ENCODE data around the gene PLPP6.

PLPP6 gene

GRCh38 chr9:4662989-4663792, 1.1 kb downstream of the PLPP6 start:
- DNase-seq: no peak

GRCh38 chr9:4663956-4664355, 1.9 kb downstream of the PLPP6 start:
- DNase-seq: no peak

GRCh38 chr9:4665357-4665756, 3.3 kb downstream of the PLPP6 start:
- DNase-seq: no peak

- peak; percentile 24 for DNase-seq
Observed at GRCh38 chr9:4666042-4666699, 4.1 kb downstream of the PLPP6 start, which contains the start of gene SPATA6L. SPATA6L (minus strand) TSS chr9:4666480; CDS start chr9:4666250, 230 bp downstream.

GRCh38 chr9:4667681-4668080, 5.6 kb downstream of the PLPP6 start:
- DNase-seq: no peak

DNA sequence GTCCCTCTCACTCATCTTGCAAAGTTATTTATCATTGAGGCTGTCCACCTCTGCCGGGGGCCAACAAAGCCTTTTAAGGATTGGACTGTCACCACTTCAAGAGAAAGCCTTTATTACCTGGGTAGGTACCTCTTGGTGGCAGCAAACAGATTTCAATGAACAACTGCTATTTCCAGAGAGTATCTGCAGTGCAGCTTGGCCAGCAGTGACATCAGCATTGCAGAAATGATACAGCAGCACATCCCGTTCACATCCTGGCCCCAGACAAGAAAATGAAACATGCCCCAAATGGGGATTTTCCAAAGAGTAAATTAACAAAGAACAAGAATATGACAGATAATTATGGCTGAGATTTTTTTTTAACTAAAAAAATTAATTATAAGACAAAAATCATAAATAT, 6.5 kb downstream of the PLPP6 start:
- no peak for DNase-seq

- DNase-seq: no peak
Observed at GRCh38 chr9:4669890-4670289, 7.8 kb downstream of the PLPP6 start.

DNA sequence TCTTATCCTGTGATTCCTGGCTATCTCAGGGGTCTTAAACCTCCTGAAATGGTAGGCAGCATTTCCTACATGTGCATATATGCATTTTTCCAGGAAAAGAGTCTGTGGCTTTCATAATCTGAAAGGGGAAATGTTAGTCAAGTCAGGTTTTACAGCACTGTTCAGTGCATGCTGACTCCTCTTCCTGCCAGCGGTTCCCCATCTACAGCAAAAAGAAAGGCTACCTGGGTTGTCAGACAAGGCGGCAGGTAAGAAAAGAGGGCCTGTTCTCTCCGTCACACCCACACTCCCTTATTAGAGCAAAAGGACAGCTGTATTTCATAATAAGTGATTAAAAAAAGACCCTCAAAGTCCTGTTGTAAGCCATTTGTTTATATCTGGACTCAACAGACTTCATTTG, 8.5 kb downstream of the PLPP6 start:
- no peak for DNase-seq

GRCh38 chr9:4671737-4672136, 9.6 kb downstream of the PLPP6 start:
- no peak for DNase-seq

GRCh38 chr9:4674783-4675182, 12.7 kb downstream of the PLPP6 start:
- no peak for DNase-seq

DNA sequence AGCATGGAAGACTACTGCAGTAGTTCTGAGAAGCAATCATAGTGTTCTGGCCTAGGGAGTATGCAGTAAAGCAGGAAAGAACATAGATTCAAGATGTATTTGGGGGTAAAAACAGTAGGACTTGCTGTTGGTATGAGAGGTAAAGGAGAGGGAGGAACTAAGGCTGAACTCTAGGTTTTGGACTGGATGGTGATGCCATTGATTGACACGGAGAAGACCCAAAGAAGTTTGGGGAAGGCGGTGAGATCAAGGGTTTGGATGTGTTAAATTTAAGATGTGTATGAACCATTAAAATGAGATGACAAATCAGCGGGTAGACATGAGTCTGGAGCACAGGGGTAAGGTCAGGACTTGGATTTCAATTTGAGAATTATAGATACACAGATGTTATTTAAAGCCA, 15.3 kb downstream of the PLPP6 start:
- no peak for DNase-seq

GRCh38 chr9:4678679-4679267, 16.7 kb downstream of the PLPP6 start:
- DNase-seq: peak; percentile 8

DNA sequence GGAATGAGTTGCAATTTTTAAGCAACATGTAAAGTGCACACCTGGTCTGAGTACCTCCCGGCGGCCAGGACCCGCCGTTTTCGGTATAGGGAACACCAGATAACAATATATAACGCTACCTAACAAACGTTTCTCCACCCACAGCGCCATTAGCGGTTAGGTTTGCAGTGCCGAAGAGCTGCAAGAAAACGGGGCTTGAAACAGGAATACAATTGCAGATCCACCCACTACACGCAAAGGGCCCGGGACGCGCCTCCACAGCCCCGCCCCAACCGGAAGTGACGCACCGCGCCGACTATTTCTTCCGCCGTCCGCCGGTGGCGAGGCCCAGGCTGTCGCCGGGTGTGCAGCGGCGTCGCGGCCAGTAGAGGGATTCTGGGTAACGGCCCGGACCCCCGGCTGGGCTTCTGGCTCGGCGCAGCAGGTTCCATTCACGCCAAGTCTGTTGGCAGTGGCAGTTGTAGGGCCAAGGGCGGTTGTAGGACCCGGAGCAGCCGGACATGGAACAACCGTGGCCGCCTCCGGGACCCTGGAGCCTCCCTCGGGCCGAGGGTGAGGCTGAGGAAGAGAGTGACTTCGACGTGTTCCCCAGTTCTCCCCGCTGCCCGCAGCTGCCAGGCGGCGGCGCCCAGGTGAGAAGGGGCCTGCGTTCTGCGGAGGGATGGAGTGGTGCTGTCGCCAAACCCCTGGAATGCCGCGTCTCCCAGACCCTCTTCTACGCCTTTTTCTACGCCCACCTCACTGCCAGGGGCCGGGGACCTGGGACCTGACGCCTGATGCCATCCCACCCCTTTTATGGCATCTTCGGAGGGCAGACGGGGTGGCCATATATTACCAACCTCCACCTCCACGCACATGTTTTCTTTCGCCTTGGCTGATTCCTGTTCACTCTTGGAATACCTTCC, 17.4 kb downstream of the PLPP6 start, which contains the start of gene CDC37L1:
CDC37L1 (plus strand) TSS at position 302 of the 905 bp plus-strand sequence; CDS start at position 501, 199 bp downstream.
- peak; percentile 99 for DNase-seq

DNA sequence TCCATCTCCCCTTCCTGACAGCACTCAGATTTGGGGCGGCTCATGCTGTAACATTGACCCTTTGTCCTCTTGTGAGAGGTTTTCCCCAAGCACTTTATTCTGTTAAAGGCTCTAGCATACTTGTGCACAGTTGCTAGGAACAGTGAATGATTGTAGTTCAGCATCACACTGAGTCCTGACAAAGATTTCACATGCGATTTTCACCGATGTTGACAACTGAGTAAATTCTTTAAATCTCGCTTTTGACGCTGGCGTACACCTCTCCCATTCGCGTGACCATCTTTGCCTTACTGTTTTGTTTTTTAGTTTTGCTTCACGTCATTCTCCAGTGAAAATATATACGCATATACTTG, 18.1 kb downstream of the PLPP6 start:
- no peak for DNase-seq

DNA sequence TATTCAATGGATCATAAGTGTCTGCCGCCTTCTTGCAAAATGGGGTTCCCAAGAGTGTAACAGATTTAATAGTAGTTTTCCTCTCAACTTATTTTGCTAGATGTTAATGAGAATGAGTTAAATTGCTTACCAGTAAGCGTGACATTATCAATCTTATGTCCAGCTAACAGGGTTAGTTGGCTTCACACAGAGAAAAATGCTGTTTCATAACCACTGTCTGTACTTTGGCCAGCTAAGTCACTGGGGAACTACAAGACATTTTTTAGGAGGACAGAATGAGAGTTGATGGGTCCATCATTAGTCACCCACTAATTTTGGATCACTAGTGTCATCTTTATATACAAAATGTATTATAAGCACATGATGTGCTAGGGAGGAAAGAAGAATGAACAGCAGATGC, 18.7 kb downstream of the PLPP6 start:
- DNase-seq: no peak

DNA sequence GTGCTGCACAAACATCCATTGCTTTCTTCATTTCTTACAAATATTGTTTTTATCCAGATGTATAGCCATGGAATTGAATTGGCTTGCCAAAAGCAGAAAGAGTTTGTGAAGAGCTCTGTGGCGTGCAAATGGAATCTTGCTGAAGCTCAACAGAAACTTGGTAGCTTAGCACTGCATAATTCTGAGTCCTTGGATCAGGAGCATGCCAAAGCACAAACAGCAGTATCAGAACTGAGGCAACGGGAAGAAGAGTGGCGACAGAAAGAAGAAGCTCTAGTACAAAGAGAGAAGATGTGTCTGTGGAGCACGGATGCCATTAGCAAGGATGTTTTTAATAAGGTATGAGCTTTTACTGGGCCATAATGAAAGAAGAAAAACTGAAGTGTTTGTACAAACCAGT, 22.7 kb downstream of the PLPP6 start:
- no peak for DNase-seq

GRCh38 chr9:4686112-4686511, 24.0 kb downstream of the PLPP6 start:
- DNase-seq: no peak

- no peak for DNase-seq
Observed at GRCh38 chr9:4686584-4686983, 24.5 kb downstream of the PLPP6 start.

DNA sequence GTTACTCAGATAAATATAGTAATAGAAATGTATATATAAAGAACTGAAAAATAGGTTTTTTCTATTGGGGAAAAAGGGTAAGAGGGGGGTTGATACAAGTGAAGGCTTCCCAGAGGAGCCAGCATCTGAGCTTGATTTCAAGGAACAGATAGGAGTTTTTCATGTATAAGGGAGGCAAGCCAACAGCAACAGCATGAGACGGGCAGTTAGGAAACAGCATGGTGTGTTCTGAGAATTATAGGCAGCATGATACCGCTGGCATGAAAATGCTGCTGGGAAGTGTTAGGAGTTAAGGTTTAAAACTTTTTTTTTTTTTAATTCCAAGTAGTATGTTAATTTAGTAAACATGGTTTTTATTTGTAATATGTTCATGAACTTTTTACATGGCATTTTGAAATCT, 26.9 kb downstream of the PLPP6 start:
- no peak for DNase-seq

DNA sequence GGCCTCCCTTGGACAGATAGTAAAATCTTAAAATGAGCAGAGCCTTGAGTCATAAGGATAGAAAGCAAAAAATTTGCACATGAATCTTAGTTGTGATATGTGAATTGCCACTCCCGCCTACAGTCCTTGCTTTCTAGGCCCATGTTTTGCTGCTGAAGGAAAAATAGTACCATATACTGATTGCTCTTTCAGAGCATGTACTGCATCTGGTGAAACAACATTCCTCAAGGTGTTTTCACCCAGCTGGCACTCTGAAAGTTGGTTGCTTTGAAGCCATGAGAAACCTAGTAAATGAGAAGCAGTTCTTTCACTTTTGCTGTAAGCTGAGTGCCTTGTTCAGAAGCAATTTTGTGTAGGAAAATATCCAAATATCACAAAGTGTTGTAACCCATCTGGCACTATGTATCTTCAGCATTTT, 27.6 kb downstream of the PLPP6 start:
- DNase-seq: no peak

DNA sequence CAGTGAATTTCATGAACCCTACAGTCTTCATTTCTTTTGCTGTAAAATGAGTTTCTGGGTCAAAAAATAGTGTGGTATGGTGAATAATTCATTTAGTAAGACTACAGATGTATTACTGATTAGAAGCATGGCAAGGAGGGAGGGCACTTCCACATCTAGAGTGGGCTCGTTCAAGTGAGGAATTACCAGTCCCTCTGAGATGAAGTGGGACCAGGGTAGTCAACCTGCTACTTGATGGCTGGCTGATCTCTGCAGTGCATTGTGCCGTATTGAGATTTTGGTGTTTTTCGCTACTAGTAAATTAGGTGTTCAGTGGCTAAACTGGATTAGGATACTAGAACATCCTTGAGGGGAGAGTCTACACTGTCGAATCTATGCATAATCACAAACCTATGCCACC, 28.1 kb downstream of the PLPP6 start:
- DNase-seq: no peak

- no peak for DNase-seq
Observed at GRCh38 chr9:4691795-4692194, 29.7 kb downstream of the PLPP6 start.

DNA sequence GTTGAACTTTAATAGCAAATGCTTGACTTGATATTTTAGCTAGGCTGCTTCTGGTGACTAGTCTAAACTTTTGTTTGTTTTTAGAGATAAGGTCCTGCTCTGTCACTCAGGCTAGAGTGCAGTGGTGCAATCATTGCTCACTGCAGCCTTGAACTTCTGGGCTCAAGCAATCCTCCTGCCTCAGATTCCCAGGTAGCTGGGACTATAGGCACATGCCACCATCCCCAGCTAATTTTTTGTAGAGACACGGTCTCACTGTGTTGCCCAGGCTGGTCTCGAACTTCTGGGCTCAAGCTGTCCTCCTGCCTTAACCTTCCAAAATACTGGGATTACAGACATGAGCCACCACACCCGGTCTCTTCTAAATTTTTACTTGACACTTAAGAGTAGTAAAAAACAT, 38.0 kb downstream of the PLPP6 start:
- DNase-seq: no peak

Measured in effector CD4-positive, alpha-beta T cell (primary cell).